ENCODE measurements around the gene CTIF. TPM values are rescaled to one million over a fixed set of nuclear protein-coding genes. Genes with fewer than 3 reads are reported as not detected.

Gene CTIF
- total RNA-seq, 1 donor from 2014 or later: 72.4 TPM

DNA sequence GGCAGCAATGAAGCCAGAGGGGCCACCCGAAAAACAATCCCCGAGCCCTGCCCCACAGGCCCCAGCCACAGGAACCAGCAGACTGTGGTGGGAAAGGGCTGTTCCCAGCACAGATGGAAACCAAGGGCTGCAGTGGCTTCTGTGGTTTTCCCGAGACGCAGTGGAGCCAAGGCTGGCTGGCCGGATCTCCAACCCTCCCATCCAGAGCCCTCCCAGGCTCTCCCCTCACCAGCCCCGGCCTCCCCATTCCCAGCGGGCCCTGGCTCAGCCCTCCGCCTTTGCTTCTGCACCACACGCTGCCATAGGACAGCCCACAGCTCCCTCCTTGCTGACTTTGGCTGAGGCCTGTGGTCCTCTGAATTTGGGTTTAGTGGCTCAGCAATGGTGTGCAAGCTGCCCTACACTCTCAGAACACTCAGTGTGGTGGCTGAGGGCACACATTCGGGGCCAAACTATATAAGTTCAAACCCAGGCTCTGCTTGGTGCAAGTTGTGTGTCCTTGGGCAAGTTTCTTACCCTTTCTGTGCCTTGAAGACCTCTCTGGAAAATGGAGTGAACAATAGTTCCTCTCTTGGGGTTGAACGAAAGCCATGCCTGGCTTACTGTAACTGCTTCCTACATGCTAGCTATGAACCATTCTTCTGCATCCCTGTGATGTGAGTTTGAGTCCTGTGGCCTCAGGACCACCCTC is 211.8 kb downstream of the CTIF start:
- no peak for DNase-seq
- no peaks in the 10 kb centered on the region for H3K27me3 ChIP-seq
- TF ChIP-seq, protein P1, sequence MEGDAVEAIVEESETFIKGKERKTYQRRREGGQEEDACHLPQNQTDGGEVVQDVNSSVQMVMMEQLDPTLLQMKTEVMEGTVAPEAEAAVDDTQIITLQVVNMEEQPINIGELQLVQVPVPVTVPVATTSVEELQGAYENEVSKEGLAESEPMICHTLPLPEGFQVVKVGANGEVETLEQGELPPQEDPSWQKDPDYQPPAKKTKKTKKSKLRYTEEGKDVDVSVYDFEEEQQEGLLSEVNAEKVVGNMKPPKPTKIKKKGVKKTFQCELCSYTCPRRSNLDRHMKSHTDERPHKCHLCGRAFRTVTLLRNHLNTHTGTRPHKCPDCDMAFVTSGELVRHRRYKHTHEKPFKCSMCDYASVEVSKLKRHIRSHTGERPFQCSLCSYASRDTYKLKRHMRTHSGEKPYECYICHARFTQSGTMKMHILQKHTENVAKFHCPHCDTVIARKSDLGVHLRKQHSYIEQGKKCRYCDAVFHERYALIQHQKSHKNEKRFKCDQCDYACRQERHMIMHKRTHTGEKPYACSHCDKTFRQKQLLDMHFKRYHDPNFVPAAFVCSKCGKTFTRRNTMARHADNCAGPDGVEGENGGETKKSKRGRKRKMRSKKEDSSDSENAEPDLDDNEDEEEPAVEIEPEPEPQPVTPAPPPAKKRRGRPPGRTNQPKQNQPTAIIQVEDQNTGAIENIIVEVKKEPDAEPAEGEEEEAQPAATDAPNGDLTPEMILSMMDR (IDR thresholded peaks at IDR 0.05): no peak
- intact Hi-C loops (cut with DNase I): no loop called here
- ATAC-seq: no peak
- no peaks in the 10 kb centered on the region for H3K9me3 ChIP-seq
- no peak overlapping the region for H3K4me3 ChIP-seq
- no peak overlapping the region for H3K27ac ChIP-seq
- no peaks in the 10 kb centered on the region for H3K36me3 ChIP-seq
- peaks cover 4% of the 10 kb centered on the region for H3K4me1 ChIP-seq

DNA sequence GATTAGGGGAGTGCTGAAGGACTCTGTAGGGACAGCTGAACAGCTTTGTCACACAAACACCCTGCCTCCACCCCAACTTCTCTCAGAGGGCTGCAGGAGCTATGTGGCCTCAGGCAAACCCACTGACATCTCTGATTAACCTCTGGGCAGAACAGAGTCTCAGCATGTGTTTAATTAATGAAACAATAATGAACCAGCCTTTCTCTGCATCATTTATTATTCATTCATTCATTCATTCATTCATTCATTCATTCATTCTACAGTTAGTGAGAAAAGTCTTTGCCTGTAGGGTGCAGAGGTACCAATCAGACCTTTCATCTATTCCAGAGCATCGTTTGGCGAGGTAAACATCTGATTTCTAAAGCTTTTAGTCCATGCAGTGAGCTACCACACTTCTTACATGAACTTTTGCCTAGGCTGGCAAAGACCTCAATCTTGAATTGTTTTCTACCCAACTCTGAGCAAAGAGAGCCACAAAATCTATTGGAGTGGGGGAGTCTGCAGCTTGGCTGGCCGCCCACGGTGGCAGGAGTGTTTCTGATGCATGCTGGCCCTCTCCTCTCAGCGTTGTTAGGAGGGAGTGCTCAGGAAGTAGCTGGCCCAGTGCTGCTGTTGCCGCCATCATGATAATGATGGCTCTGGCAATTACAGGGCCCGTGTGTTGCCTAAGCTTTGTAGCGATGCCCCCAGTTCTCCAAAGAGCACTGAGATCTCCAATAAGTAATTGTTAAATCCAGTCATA is 213.1 kb downstream of the CTIF start:
- TF ChIP-seq, protein P1 (IDR thresholded peaks at IDR 0.05): no peak
- Histone ChIP-seq H3K4me3 (no peak overlapping the region), H3K27ac (no peak overlapping the region), H3K27me3 (no peaks in the 10 kb centered on the region), H3K9me3 (no peaks in the 10 kb centered on the region), H3K36me3 (no peaks in the 10 kb centered on the region), H3K4me1 (peaks cover 4% of the 10 kb centered on the region)
- ATAC-seq (no peak), DNase-seq (no peak)
- intact Hi-C loops (cut with DNase I): no loop called here

DNA sequence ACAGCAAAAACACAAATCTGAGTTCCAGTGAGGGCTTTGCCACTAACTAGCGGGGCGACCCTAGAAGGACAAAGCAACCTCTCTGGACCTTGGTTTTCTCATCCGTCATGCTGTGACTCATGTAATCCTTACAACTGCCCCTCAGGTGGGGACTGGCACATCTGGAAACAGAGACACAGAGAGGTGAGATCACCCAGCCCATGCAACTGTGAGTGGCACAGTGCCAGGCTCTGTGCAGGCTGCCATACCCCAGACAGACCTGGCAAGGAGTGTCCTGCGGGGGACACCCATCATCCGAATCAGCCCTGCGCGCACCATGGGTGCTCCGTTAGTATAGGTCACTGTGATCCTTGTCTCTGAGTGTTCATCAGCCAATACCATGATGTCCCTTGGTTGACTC is 213.6 kb downstream of the CTIF start:
- Histone ChIP-seq H3K27ac (no peak overlapping the region), H3K9me3 (no peaks in the 10 kb centered on the region), H3K27me3 (no peaks in the 10 kb centered on the region), H3K4me3 (no peak overlapping the region), H3K36me3 (no peaks in the 10 kb centered on the region), H3K4me1 (peaks cover 4% of the 10 kb centered on the region)
- TF ChIP-seq, protein P1 (IDR thresholded peaks at IDR 0.05): no peak
- intact Hi-C loops (cut with DNase I): no loop called here
- ATAC-seq (no peak), DNase-seq (no peak)

DNA sequence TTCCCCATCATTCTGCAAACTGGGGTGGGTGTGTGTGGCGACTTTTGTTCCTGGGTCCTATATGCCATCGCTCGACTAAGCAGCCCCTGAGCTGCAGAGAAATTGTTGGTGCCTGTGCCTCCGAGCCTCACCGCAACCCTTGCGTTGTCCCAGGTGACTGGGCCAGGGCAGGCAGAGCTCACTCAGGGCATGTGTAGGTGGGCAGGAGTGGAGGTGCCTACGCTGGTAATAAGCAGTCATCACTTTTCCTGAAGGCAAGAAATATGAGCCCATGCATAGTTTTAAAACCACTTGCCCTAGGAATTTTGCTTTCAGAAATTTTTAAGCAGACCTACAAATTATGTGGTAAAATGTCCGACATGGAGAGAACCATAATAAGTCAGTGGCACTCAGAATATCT is 214.1 kb downstream of the CTIF start:
- intact Hi-C loops (cut with DNase I): no loop called here
- Histone ChIP-seq H3K27me3 (no peaks in the 10 kb centered on the region), H3K9me3 (no peaks in the 10 kb centered on the region), H3K4me3 (no peak overlapping the region), H3K36me3 (no peaks in the 10 kb centered on the region), H3K27ac (no peak overlapping the region), H3K4me1 (peaks cover 4% of the 10 kb centered on the region)
- DNase-seq (no peak), ATAC-seq (no peak)
- TF ChIP-seq, protein P1 (IDR thresholded peaks at IDR 0.05): no peak

DNA sequence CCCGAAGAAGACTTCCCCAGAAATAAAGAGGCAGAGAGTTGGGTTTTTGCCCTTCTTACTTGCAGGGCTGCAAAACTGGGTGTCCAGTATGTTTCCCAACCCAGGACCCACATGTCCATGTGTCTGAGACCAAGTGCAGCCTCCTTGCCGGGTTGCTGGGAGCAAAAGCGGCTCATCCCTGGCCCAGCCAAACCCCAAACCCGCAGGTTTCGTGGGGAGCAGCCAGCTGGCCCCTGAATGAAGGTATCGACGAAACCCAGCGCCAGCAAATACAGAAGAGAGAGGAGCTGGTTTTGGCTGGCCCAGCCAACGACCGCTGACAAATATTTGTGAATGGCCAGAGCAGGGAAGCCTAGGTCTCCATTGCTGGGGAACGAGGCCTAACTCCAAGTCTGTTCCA is 214.9 kb downstream of the CTIF start:
- ATAC-seq (no peak), DNase-seq (no peak)
- H3K4me3 ChIP-seq: no peak overlapping the region
- intact Hi-C loops (cut with DNase I): no loop called here
- TF ChIP-seq, protein P1 (IDR thresholded peaks at IDR 0.05): no peak
- H3K4me1 ChIP-seq: peaks cover 4% of the 10 kb centered on the region
- H3K27ac ChIP-seq: no peak overlapping the region
- H3K27me3 ChIP-seq: no peaks in the 10 kb centered on the region
- no peaks in the 10 kb centered on the region for H3K36me3 ChIP-seq
- H3K9me3 ChIP-seq: no peaks in the 10 kb centered on the region

Measured in upper lobe of right lung (tissue), 1 donor.